MM.1S (cell line): ENCODE measurements around the gene PPP1R14C.

Source experiments
- DNase-seq: peaks from one replicate; pipeline ENCODE4 v3.0.0-alpha.2; 2015
- H2AFZ ChIP-seq: fragments of 300-600 bp; sonication (generic); 2 replicates; pipeline ENCODE4 v1.6.0; 2016; ENCODE audit warnings: antibody characterized with exemption, low read length
- H3F3A ChIP-seq: fragments of 300-600 bp; sonication (generic); 2 replicates; pipeline ENCODE4 v1.6.1; 2016; ENCODE audit warnings: mild to moderate bottlenecking, antibody characterized with exemption, low read length, moderate library complexity, mixed read lengths; ENCODE audit not compliant: insufficient read depth
- H3K27ac ChIP-seq: fragments of 300-600 bp; sonication (generic); 2 replicates; pipeline ENCODE4 v1.5.1; 2016; ENCODE audit warnings: mild to moderate bottlenecking, low read length
- H3K27me3 ChIP-seq: fragments of 300-600 bp; sonication (generic); replicated peaks from 2 replicates; pipeline ENCODE4 v1.6.0; 2016; ENCODE audit warnings: low read length; ENCODE audit not compliant: insufficient read depth
- H3K36me3 ChIP-seq: fragments of 300-600 bp; sonication (generic); replicated peaks from 2 replicates; pipeline ENCODE4 v1.6.1; 2016; ENCODE audit warnings: mild to moderate bottlenecking, low read length, mixed read lengths; ENCODE audit not compliant: insufficient read depth
- H3K4me1 ChIP-seq: fragments of 300-600 bp; sonication (generic); 2 replicates; pipeline ENCODE4 v1.6.1; 2016; ENCODE audit warnings: low read length, mixed read lengths
- H3K4me2 ChIP-seq: fragments of 300-600 bp; sonication (generic); 2 replicates; pipeline ENCODE4 v1.6.0; 2016; ENCODE audit warnings: low read depth, low read length
- H3K4me3 ChIP-seq: fragments of 300-600 bp; sonication (generic); 2 replicates; pipeline ENCODE4 v1.5.1; 2016; ENCODE audit warnings: low read length, mixed read lengths
- H3K79me2 ChIP-seq: fragments of 300-600 bp; sonication (generic); 2 replicates; pipeline ENCODE4 v1.6.1; 2016; ENCODE audit warnings: mixed run types, low read length, mixed read lengths
- H3K9ac ChIP-seq: fragments of 300-600 bp; sonication (generic); 2 replicates; pipeline ENCODE4 v1.6.1; 2016; ENCODE audit warnings: low read length, mixed read lengths
- H3K9me2 ChIP-seq: fragments of 300-600 bp; sonication (generic); replicated peaks from 2 replicates; pipeline ENCODE4 v1.6.1; 2016; ENCODE audit warnings: mild to moderate bottlenecking, low read length, mixed read lengths; ENCODE audit not compliant: insufficient read depth
- H3K9me3 ChIP-seq: fragments of 300-600 bp; sonication (generic); replicated peaks from 2 replicates; pipeline ENCODE4 v1.6.1; 2016; ENCODE audit warnings: mild to moderate bottlenecking, low read length, mixed read lengths; ENCODE audit not compliant: insufficient read depth
- H4K20me1 ChIP-seq: fragments of 300-600 bp; sonication (generic); 2 replicates; pipeline ENCODE4 v1.6.1; 2016; ENCODE audit warnings: mild to moderate bottlenecking, low read length, moderate library complexity, mixed read lengths; ENCODE audit not compliant: insufficient read depth
- EZH2 ChIP-seq: fragments of 300-600 bp; sonication (generic); optimal IDR thresholded peaks from 2 replicates; pipeline ENCODE3; 2017; ENCODE audit warnings: low read depth, mild to moderate bottlenecking, antibody characterized with exemption, low read length, mixed read lengths
- EZH2phosphoT487 ChIP-seq: fragments of 300-600 bp; sonication (generic); IDR thresholded peaks from 2 replicates; pipeline ENCODE4 v1.6.1; 2018; ENCODE audit warnings: antibody characterized with exemption, low read length
- TF ChIP-seq, protein P1 (sequence below): fragments of 300-600 bp; sonication (generic); IDR thresholded peaks from 2 replicates; pipeline ENCODE4 v1.5.1; 2016; ENCODE audit warnings: antibody characterized with exemption, low read length, mixed read lengths

PPP1R14C gene

DNA sequence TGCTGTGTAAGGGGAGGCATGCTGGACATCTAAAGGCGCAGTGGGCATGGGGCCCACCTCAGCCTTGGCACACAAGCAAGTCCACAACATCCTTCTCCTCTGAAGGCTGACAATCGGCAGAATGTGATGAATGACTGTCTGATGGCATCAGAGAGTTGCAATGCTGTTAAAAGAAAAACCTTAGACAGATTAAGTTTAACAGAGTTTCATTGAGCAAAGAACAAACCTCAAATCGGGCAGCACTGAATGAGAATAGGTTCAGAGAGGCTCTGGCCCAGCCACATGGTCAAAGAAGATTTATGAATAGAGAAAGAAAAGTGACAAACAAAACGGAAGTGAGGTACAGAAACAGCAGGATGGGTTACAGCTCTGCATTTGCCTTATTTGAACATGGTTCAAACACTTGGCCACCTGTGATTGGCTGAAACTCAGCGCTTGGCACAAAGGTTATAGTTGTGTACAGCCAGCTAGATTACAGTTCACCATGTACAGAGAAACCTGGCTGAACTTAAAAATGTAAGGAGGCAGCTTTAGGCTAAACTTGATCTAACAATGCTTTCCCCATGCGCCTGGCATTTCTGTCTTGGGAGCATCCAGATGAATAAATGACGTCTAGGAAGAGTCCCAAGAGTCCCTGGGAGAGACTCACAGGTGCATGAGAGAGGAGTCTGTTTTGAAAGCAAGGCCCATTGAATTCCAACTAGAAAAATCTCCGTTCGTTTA, 127.6 kb downstream of the PPP1R14C start:
- Histone ChIP-seq H3K36me3 (no peaks in the 10 kb centered on the region), H3K9me2 (no peaks in the 10 kb centered on the region), H3K4me2 (no peak overlapping the region), H3K9ac (no peak overlapping the region), H3F3A (no peaks in the 10 kb centered on the region), H3K4me3 (no peak overlapping the region), H3K4me1 (no peaks in the 10 kb centered on the region), H3K9me3 (no peaks in the 10 kb centered on the region), H2AFZ (no peak overlapping the region), H3K27me3 (no peaks in the 10 kb centered on the region), H4K20me1 (no peaks in the 10 kb centered on the region), H3K79me2 (no peaks in the 10 kb centered on the region), H3K27ac (no peak overlapping the region)
- TF ChIP-seq EZH2 = no peak
- TF ChIP-seq, protein P1, sequence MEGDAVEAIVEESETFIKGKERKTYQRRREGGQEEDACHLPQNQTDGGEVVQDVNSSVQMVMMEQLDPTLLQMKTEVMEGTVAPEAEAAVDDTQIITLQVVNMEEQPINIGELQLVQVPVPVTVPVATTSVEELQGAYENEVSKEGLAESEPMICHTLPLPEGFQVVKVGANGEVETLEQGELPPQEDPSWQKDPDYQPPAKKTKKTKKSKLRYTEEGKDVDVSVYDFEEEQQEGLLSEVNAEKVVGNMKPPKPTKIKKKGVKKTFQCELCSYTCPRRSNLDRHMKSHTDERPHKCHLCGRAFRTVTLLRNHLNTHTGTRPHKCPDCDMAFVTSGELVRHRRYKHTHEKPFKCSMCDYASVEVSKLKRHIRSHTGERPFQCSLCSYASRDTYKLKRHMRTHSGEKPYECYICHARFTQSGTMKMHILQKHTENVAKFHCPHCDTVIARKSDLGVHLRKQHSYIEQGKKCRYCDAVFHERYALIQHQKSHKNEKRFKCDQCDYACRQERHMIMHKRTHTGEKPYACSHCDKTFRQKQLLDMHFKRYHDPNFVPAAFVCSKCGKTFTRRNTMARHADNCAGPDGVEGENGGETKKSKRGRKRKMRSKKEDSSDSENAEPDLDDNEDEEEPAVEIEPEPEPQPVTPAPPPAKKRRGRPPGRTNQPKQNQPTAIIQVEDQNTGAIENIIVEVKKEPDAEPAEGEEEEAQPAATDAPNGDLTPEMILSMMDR = no peak
- TF ChIP-seq EZH2phosphoT487 = no peak
- no peak for DNase-seq

DNA sequence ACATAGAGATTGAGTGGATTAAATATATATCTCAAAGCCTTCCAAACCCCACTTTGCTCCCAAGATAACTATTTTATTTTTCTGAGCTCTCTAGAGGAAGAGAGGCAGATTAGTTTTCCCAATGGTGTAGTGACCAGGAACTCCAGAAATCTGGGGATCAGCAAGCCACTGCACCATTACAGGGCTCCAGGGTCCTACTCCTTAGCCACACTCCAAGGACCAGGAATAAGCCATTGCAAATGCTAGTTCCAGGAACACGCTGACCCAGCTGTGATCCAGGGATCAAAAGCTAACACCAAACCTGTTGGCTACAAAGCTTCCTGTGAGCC, 128.3 kb downstream of the PPP1R14C start:
- H3K79me2 ChIP-seq = no peaks in the 10 kb centered on the region
- H3F3A ChIP-seq = no peaks in the 10 kb centered on the region
- H3K27ac ChIP-seq = no peak overlapping the region
- DNase-seq = no peak
- no peak overlapping the region for H3K9ac ChIP-seq
- no peaks in the 10 kb centered on the region for H3K4me1 ChIP-seq
- no peak overlapping the region for H3K4me2 ChIP-seq
- no peaks in the 10 kb centered on the region for H3K9me2 ChIP-seq
- no peaks in the 10 kb centered on the region for H3K27me3 ChIP-seq
- H2AFZ ChIP-seq = no peak overlapping the region
- no peaks in the 10 kb centered on the region for H3K36me3 ChIP-seq
- no peaks in the 10 kb centered on the region for H4K20me1 ChIP-seq
- H3K9me3 ChIP-seq = no peaks in the 10 kb centered on the region
- H3K4me3 ChIP-seq = no peak overlapping the region
- TF ChIP-seq EZH2 = no peak

DNA sequence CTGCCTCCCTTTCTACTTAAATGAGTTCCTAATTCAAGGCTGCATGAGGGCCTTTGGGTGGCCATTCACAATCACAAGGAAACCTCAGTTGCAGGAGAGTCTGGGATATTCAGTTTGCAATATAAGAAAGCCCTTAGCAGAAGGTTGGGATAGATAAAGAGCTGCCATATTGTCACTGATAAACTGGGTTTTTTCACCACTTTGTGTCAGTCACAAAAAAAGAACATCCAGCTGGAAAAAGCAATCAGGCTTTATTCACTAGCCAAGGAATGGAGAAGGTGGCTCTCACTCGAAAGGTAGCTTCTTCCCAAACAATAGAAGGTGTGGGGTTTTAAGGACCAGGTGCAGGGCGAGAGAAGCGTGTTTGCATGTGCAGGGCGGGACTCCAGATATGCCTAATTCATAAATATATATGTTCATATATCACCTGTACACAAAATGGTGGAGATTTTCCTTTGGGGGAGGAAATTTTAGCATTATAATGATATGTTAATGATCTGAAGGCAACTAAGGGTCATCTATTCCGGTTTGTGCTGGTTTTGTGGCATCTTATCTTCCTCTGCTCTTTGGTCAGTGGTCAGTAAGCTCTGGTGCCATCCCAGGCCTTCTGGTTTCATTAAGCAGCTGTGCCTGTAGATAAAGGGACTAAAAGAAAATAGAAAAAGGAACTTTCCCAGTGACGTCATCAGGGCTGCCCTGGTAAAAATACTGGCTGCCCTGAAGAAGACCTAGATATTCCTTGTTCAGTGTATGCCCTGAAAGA, 128.8 kb downstream of the PPP1R14C start:
- H3K4me3 ChIP-seq = no peak overlapping the region
- H3K9me2 ChIP-seq = no peaks in the 10 kb centered on the region
- no peak overlapping the region for H3K9ac ChIP-seq
- DNase-seq = no peak
- no peak overlapping the region for H2AFZ ChIP-seq
- no peaks in the 10 kb centered on the region for H3K27me3 ChIP-seq
- no peaks in the 10 kb centered on the region for H3F3A ChIP-seq
- H3K79me2 ChIP-seq = no peaks in the 10 kb centered on the region
- H3K36me3 ChIP-seq = no peaks in the 10 kb centered on the region
- H3K27ac ChIP-seq = no peak overlapping the region
- H4K20me1 ChIP-seq = no peaks in the 10 kb centered on the region
- H3K4me1 ChIP-seq = no peaks in the 10 kb centered on the region
- TF ChIP-seq EZH2phosphoT487 (no peak), EZH2 (no peak)
- TF ChIP-seq, protein P1 = no peak
- H3K9me3 ChIP-seq = no peaks in the 10 kb centered on the region
- H3K4me2 ChIP-seq = no peak overlapping the region
